IMR-90 (cell line): ENCODE data around the gene RGS14. TPM values are rescaled to one million over a fixed set of nuclear protein-coding genes. Genes with fewer than 3 reads are reported as not detected.

ENCODE experiments used
- ATAC-seq: fragments of 200-7000 bp; cut with Tn5 transposase; 2 replicates; pipeline ENCODE4 v1.9.1; 2020; ENCODE audit warnings: low read depth, mild to moderate bottlenecking, moderate library complexity
- BruUV-seq: library from RNA; stranded (reverse); fragments of 400-500 nt; replicated peaks from 2 replicates; lab custom pipeline; 2021; lab: Mats Ljungman, UMichigan
- CTCF ChIA-PET: fragments of 300-600 bp; formaldehyde crosslinking; extraction: SDS; loops from one replicate; lab custom pipeline; 2021; ENCODE audit warnings: antibody characterized with exemption; lab: Yijun Ruan, JAX
- POLR2A ChIA-PET: fragments of 300-600 bp; sonication (Branson Sonifier 250); formaldehyde crosslinking; loops from one replicate; lab custom pipeline; 2022; ENCODE audit warnings: antibody characterized with exemption; ENCODE audit not compliant: unreplicated experiment; lab: Charles Lee
- DNase-seq: peaks from one replicate; pipeline ENCODE4 v3.0.0; 2013
- H2AFZ ChIP-seq: replicated peaks from 2 replicates; pipeline ENCODE3; 2013; ENCODE audit warnings: low read length, mild to moderate bottlenecking; ENCODE audit not compliant: poor library complexity
- H2AK5ac ChIP-seq: 2 replicates; pipeline ENCODE4 v1.6.1; 2013; ENCODE audit warnings: low read depth, low read length, inconsistent platforms
- H2AK9ac ChIP-seq: replicated peaks from 2 replicates; pipeline ENCODE3; 2013; ENCODE audit warnings: mild to moderate bottlenecking, low read depth, low read length, moderate library complexity; ENCODE audit not compliant: poor library complexity
- H2BK120ac ChIP-seq: 2 replicates; pipeline ENCODE4 v1.6.1; 2013; ENCODE audit warnings: low read depth, low read length, inconsistent platforms
- H2BK15ac ChIP-seq: 3 replicates; pipeline ENCODE4 v1.6.1; 2013; ENCODE audit warnings: low read depth, low read length, inconsistent platforms
- H2BK20ac ChIP-seq: 2 replicates; pipeline ENCODE4 v1.6.1; 2013; ENCODE audit warnings: low read depth, mild to moderate bottlenecking, inconsistent platforms, low read length, moderate library complexity
- H2BK5ac ChIP-seq: 2 replicates; pipeline ENCODE4 v1.6.1; 2013; ENCODE audit warnings: mild to moderate bottlenecking, low read depth, low read length, inconsistent platforms; ENCODE audit not compliant: poor library complexity, severe bottlenecking
- H3K14ac ChIP-seq: replicated peaks from 2 replicates; pipeline ENCODE4 v1.6.1; 2013; ENCODE audit warnings: low read depth, low read length, inconsistent platforms
- H3K18ac ChIP-seq: 2 replicates; pipeline ENCODE4 v1.6.1; 2013; ENCODE audit warnings: low read depth, low read length, control low read depth
- H3K23ac ChIP-seq: 2 replicates; pipeline ENCODE4 v1.6.1; 2013; ENCODE audit warnings: low read depth, low read length, inconsistent platforms
- H3K27ac ChIP-seq: 2 replicates; pipeline ENCODE4 v1.5.1; 2013; ENCODE audit warnings: mild to moderate bottlenecking, control low read depth, low read length; ENCODE audit not compliant: insufficient read depth
- H3K27me3 ChIP-seq: 2 replicates; pipeline ENCODE4 v1.6.1; 2013; ENCODE audit warnings: low read length; ENCODE audit not compliant: control insufficient read depth, insufficient read depth
- H3K36me3 ChIP-seq: 2 replicates; pipeline ENCODE4 v1.6.1; 2013; ENCODE audit warnings: low read length, mixed read lengths; ENCODE audit not compliant: control insufficient read depth, insufficient read depth
- H3K4ac ChIP-seq: 2 replicates; pipeline ENCODE4 v1.6.1; 2013; ENCODE audit warnings: low read depth, low read length, inconsistent platforms
- H3K4me1 ChIP-seq: 2 replicates; pipeline ENCODE4 v1.6.1; 2013; ENCODE audit warnings: low read length, mixed read lengths; ENCODE audit not compliant: control insufficient read depth, insufficient read depth
- H3K4me2 ChIP-seq: 2 replicates; pipeline ENCODE4 v1.6.1; 2013; ENCODE audit warnings: low read depth, mild to moderate bottlenecking, control low read depth, low read length, moderate library complexity
- H3K4me3 ChIP-seq: 2 replicates; pipeline ENCODE4 v1.5.1; 2013; ENCODE audit warnings: low read depth, mild to moderate bottlenecking, control low read depth, low read length, moderate library complexity; ENCODE audit not compliant: insufficient read depth
- H3K56ac ChIP-seq: 2 replicates; pipeline ENCODE4 v1.6.1; 2013; ENCODE audit warnings: low read length, inconsistent platforms; ENCODE audit not compliant: insufficient read depth; ENCODE audit errors: extremely low read depth
- H3K79me1 ChIP-seq, 2 experiments: 2 replicates each; pipeline ENCODE4 v1.6.1; 2013; ENCODE audit warnings: low read length in 2 of 2, inconsistent platforms in 1 of 2, low read depth in 1 of 2
- H3K9ac ChIP-seq: 2 replicates; pipeline ENCODE4 v1.6.1; 2013; ENCODE audit warnings: low read depth, low read length, control low read depth
- H3K9me1 ChIP-seq: 2 replicates; pipeline ENCODE4 v1.6.1; 2013; ENCODE audit warnings: low read length, inconsistent platforms; ENCODE audit not compliant: insufficient read depth
- H3K9me3 ChIP-seq: 2 replicates; pipeline ENCODE4 v1.6.1; 2013; ENCODE audit warnings: low read length; ENCODE audit not compliant: control insufficient read depth, insufficient read depth
- H4K20me1 ChIP-seq: 2 replicates; pipeline ENCODE4 v1.6.1; 2013; ENCODE audit warnings: low read length, inconsistent platforms; ENCODE audit not compliant: insufficient read depth
- H4K5ac ChIP-seq: 2 replicates; pipeline ENCODE4 v1.6.1; 2013; ENCODE audit warnings: mild to moderate bottlenecking, low read depth, low read length, control low read depth
- H4K8ac ChIP-seq, 2 experiments: 2 replicates each; pipeline ENCODE4 v1.6.1; 2013; ENCODE audit warnings: low read depth in 2 of 2, low read length in 2 of 2, control low read depth in 1 of 2, inconsistent platforms in 1 of 2
- H4K91ac ChIP-seq: 2 replicates; pipeline ENCODE4 v1.6.1; 2013; ENCODE audit warnings: low read depth, low read length, inconsistent platforms; ENCODE audit not compliant: insufficient read depth
- BHLHE40 ChIP-seq: fragments of 150-350 bp; IDR thresholded peaks from 2 replicates; pipeline ENCODE4 v1.6.1; 2016; ENCODE audit warnings: mild to moderate bottlenecking, low read depth, low read length
- CEBPB ChIP-seq: IDR thresholded peaks from 2 replicates; pipeline ENCODE4 v1.6.1; 2012; ENCODE audit warnings: low read depth, low read length, improper control_type of control experiment
- CHD1 ChIP-seq: IDR thresholded peaks from 2 replicates; pipeline ENCODE4 v1.6.1; 2012; ENCODE audit warnings: low read depth, low read length, improper control_type of control experiment
- MAZ ChIP-seq: IDR thresholded peaks from 2 replicates; pipeline ENCODE4 v1.6.1; 2012; ENCODE audit warnings: low read depth, mild to moderate bottlenecking, low read length, improper control_type of control experiment, moderate library complexity, borderline replicate concordance
- NFE2L2 ChIP-seq: fragments of 150-350 bp; IDR thresholded peaks from 2 replicates; pipeline ENCODE4 v1.6.1; 2016; ENCODE audit warnings: low read depth, mild to moderate bottlenecking, low read length
- POLR2A ChIP-seq: IDR thresholded peaks from 2 replicates; pipeline ENCODE4 v1.6.1; 2012; ENCODE audit warnings: mild to moderate bottlenecking, low read depth, low read length
- RCOR1 ChIP-seq: IDR thresholded peaks from 2 replicates; pipeline ENCODE4 v1.6.1; 2012; ENCODE audit warnings: mild to moderate bottlenecking, low read length, improper control_type of control experiment; ENCODE audit not compliant: insufficient replicate concordance
- RFX5 ChIP-seq: IDR thresholded peaks from 2 replicates; pipeline ENCODE4 v1.8.0; 2012; ENCODE audit warnings: low read depth, mild to moderate bottlenecking, low read length, moderate library complexity
- WGBS, 2 experiments: methylation state at CpG; one replicate each; pipeline versions ENCODE4 v1.1.5 to v1.1.7; 2013; ENCODE audit warnings: missing lambda C conversion rate in 2 of 2; ENCODE audit not compliant: insufficient read length in 1 of 2; ENCODE audit errors: extremely low coverage in 2 of 2; 5-methylcytosine and 5-hydroxymethylcytosine counted together
- dilution Hi-C: fragments of 300-500 bp; cut with HindIII; formaldehyde crosslinking; loops from one replicate; pipeline ENCODE4 v1.14.3; 2018; ENCODE audit warnings: low sequenced_read_pairs; ENCODE audit not compliant: unreplicated experiment
- in situ Hi-C: fragments of 300-500 bp; cut with MboI; formaldehyde crosslinking; loops from 3 replicates; pipeline ENCODE4 v1.14.3; 2019; ENCODE audit warnings: low sequenced_read_pairs, inconsistent platforms, mixed read lengths
- intact Hi-C: fragments of 100-400 bp; cut with micrococcal nuclease; formaldehyde crosslinking; loops from 2 replicates; pipeline ENCODE4 v1.10.0; 2022
- polyA plus RNA-seq, 3 experiments: library from polyadenylated mRNA; depleted of rRNA; stranded (reverse); fragments of >200 nt; gene quantifications; 2 replicates each; pipeline ENCODE4 v1.2.3, GENCODE V29; 2012; ENCODE audit warnings: low replicate concordance in 1 of 3
- total RNA-seq: library from RNA; depleted of rRNA; stranded (reverse); fragments of >200 nt; gene quantifications from 2 replicates; pipeline ENCODE4 v1.2.3, GENCODE V29; 2012
- TF ChIP-seq, protein P1 (sequence below): fragments of 150-350 bp; IDR thresholded peaks from 2 replicates; pipeline ENCODE4 v1.6.1; 2017; ENCODE audit warnings: mild to moderate bottlenecking, antibody characterized with exemption, low read length, low read depth
- TF ChIP-seq, protein P2 (sequence below): conservative IDR thresholded peaks from 2 replicates; pipeline ENCODE4 v1.5.1; 2012; ENCODE audit warnings: mild to moderate bottlenecking, low read depth, low read length, improper control_type of control experiment

Gene RGS14
- total and polyA plus RNA-seq, 2 of the 4 experiments (the other 2 are of a cell fraction) = 1.1 to 6.5 TPM

DNA sequence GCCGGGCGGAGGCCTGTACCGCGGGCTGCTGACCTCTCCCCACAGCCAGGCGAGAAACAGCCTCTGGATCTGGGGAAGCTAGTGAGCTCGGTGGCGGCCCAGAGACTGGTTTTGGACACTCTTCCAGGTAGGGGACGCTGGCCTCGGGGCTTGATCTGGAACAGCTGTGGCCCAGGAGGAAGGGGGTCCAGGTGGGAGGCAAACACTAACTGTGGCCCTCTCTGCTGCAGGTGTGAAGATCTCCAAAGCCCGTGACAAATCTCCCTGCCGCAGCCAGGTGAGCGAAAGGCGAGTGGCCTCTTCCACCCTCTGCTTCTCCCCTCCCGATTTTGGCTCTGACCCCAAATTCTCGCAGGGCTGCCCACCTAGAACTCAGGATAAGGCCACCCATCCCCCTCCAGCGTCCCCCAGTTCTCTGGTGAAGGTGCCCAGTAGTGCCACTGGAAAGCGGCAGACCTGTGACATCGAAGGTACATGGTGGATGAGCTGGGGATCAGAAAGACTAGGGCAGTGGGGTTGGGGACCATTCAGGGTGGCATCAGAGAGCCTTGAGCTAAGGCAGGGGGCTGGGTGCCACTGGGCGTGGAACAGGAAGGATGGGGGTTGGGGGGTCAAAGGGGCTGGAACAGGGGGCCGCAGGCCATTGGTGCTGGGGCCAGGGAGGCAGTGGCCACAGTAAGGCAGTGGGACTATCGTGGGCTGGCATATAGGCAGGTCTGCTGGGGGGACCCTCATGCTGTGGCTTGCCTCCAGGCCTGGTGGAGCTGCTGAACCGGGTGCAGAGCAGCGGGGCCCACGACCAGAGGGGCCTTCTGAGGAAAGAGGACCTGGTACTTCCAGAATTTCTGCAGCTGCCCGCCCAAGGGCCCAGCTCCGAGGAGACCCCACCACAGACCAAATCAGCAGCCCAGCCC lies 13.7 kb downstream of the RGS14 start:
- intact Hi-C loops (no loop called here), in situ Hi-C loops (no loop called here), dilution Hi-C loops (no loop called here)
- Histone ChIP-seq H3K79me1 (no peaks in the 10 kb centered on the region), H3K9me3 (no peaks in the 10 kb centered on the region), H3K4ac (peak overlapping the region; percentile 22; the same call in 1 of the 2 replicates), H3K27ac (no peak overlapping the region), H3K36me3 (no peaks in the 10 kb centered on the region), H4K5ac (no peak overlapping the region; the same call in 1 of the 2 replicates), H4K91ac (no peak overlapping the region), H3K27me3 (peaks cover 6% of the 10 kb centered on the region; the same call in 1 of the 2 replicates), H3K4me3 (peak overlapping the region; percentile 40; the same call in 1 of the 2 replicates), H4K20me1 (no peaks in the 10 kb centered on the region; the same call in none of the 2 replicates), H2BK20ac (no peak overlapping the region), H2AK5ac (no peak overlapping the region), H2AFZ (peak overlapping the region; percentile 82), H3K23ac (no peak overlapping the region), H3K9me1 (no peaks in the 10 kb centered on the region), H3K14ac (no peak overlapping the region; the same call in 1 of the 2 replicates), H2AK9ac (peak overlapping the region; percentile 48), H4K8ac (peak overlapping the region in 1 of 2 experiments; percentile 56; a peak in 1 of 4 replicates), H2BK120ac (no peak overlapping the region), H3K56ac (no peak overlapping the region), H2BK15ac (no peak overlapping the region), H2BK5ac (no peak overlapping the region), H3K9ac (peak overlapping the region; percentile 59; the same call in 1 of the 2 replicates), H3K4me1 (peaks cover 7% of the 10 kb centered on the region; the same call in 1 of the 2 replicates), H3K18ac (no peak overlapping the region), H3K4me2 (peak overlapping the region; percentile 67)
- BruUV-seq = no TSS peak
- TF ChIP-seq RCOR1 (no peak), CEBPB (no peak), BHLHE40 (no peak), NFE2L2 (no peak), RFX5 (no peak), MAZ (no peak), POLR2A (no peak), CHD1 (no peak)
- TF ChIP-seq, protein P1, sequence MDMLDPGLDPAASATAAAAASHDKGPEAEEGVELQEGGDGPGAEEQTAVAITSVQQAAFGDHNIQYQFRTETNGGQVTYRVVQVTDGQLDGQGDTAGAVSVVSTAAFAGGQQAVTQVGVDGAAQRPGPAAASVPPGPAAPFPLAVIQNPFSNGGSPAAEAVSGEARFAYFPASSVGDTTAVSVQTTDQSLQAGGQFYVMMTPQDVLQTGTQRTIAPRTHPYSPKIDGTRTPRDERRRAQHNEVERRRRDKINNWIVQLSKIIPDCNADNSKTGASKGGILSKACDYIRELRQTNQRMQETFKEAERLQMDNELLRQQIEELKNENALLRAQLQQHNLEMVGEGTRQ = no peak
- TF ChIP-seq, protein P2, sequence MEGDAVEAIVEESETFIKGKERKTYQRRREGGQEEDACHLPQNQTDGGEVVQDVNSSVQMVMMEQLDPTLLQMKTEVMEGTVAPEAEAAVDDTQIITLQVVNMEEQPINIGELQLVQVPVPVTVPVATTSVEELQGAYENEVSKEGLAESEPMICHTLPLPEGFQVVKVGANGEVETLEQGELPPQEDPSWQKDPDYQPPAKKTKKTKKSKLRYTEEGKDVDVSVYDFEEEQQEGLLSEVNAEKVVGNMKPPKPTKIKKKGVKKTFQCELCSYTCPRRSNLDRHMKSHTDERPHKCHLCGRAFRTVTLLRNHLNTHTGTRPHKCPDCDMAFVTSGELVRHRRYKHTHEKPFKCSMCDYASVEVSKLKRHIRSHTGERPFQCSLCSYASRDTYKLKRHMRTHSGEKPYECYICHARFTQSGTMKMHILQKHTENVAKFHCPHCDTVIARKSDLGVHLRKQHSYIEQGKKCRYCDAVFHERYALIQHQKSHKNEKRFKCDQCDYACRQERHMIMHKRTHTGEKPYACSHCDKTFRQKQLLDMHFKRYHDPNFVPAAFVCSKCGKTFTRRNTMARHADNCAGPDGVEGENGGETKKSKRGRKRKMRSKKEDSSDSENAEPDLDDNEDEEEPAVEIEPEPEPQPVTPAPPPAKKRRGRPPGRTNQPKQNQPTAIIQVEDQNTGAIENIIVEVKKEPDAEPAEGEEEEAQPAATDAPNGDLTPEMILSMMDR = no peak
- DNase-seq (no peak), ATAC-seq (no peak)
- ChIA-PET POLR2A (interaction anchor here (0.6 kb wide), 1 partner anchor 21 kb away, joined by 4 read pairs; no protein-coding TSS in a partner anchor), CTCF (interaction anchor here (1.0 to 1.5 kb wide), 2 partner anchors 18 to 22 kb away, joined by 4 to 8 read pairs; no protein-coding TSS in a partner anchor)
- WGBS, 2 experiments = 75% methylated on average over 7 of the region's 26 CpGs; no CpG with 5 or more reads in 1 of the 2 experiments
